GM12891 (cell line): Measurements from ENCODE around the gene CBLN3.

Experiments
- PAX5 ChIP-seq: IDR thresholded peaks from 2 replicates; pipeline ENCODE4 v1.6.1; 2011; ENCODE audit warnings: low read length, moderate library complexity, mild to moderate bottlenecking; ENCODE audit not compliant: insufficient read depth, severe bottlenecking
- POLR2A ChIP-seq: IDR thresholded peaks from 2 replicates; pipeline ENCODE4 v1.6.1; 2011; ENCODE audit warnings: low read depth, low read length, control low read depth
- POLR2AphosphoS5 ChIP-seq: IDR thresholded peaks from 2 replicates; pipeline ENCODE4 v1.6.1; 2011; ENCODE audit warnings: low read depth, low read length, control low read depth
- POU2F2 ChIP-seq: IDR thresholded peaks from 2 replicates; pipeline ENCODE4 v1.6.1; 2011; ENCODE audit warnings: low read depth, mild to moderate bottlenecking, control low read depth, low read length, moderate library complexity
- SPI1 ChIP-seq: IDR thresholded peaks from 2 replicates; pipeline ENCODE4 v1.6.1; 2011; ENCODE audit warnings: low read depth, low read length, control low read depth
- TAF1 ChIP-seq: IDR thresholded peaks from 2 replicates; pipeline ENCODE4 v1.6.1; 2011; ENCODE audit warnings: low read depth, low read length, control low read depth

- TF ChIP-seq TAF1 = no peak
- no peak for TF ChIP-seq POLR2A
- TF ChIP-seq SPI1 = no peak
- TF ChIP-seq POLR2AphosphoS5 = no peak
- TF ChIP-seq PAX5 = no peak
- no peak for TF ChIP-seq POU2F2
These were observed 11.0 kb downstream of the CBLN3 start for GRCh38 chr14:24418492-24418873.
